DND-41 (cell line): ENCODE measurements around the gene ADAMTS15.

Experiments used
- CTCF ChIP-seq: IDR thresholded peaks from 2 replicates; pipeline ENCODE4 v1.5.1; 2012; ENCODE audit warnings: borderline replicate concordance, low read length, moderate library complexity, mild to moderate bottlenecking; ENCODE audit not compliant: poor library complexity, severe bottlenecking; ENCODE audit errors: extremely low read depth
- EZH2 ChIP-seq: IDR thresholded peaks from 3 replicates; pipeline ENCODE4 v1.6.1; 2012; ENCODE audit warnings: borderline replicate concordance, low read depth, mild to moderate bottlenecking, moderate library complexity, low read length, inconsistent platforms; ENCODE audit not compliant: severe bottlenecking

- TF ChIP-seq CTCF (no peak), EZH2 (no peak)
Measured at GRCh38 chr11:130436171-130436570, 12.3 kb upstream of the ADAMTS15 start.
